Fibroblast of villous mesenchyme (primary cell): ENCODE data around the gene TXNRD1. TPM values are rescaled to one million over a fixed set of nuclear protein-coding genes. Genes with fewer than 3 reads are reported as not detected.

Experiments
- DNase-seq: peaks from one replicate; pipeline ENCODE4 v3.0.0-alpha.2; 2010; ENCODE audit warnings: low read depth
- H3K4me3 ChIP-seq: 2 replicates; pipeline ENCODE4 v1.5.1; 2011; ENCODE audit warnings: low read depth, mild to moderate bottlenecking, low read length
- total RNA-seq: library from RNA; depleted of rRNA; stranded (reverse); fragments of >200 nt; gene quantifications from 2 replicates; pipeline ENCODE4 v1.2.3, GENCODE V29; 2012
- TF ChIP-seq, protein P1 (sequence below): IDR thresholded peaks from 2 replicates; pipeline ENCODE4 v1.5.1; 2012; ENCODE audit warnings: low read depth, mild to moderate bottlenecking, low read length; ENCODE audit not compliant: insufficient read depth

Gene TXNRD1
- total RNA-seq, 1 donor = 747 TPM

GRCh38 chr12:104340925-104341611 lies 125.5 kb downstream of the TXNRD1 start:
- DNase-seq = no peak
- no peak overlapping the region for H3K4me3 ChIP-seq
- TF ChIP-seq, protein P1, sequence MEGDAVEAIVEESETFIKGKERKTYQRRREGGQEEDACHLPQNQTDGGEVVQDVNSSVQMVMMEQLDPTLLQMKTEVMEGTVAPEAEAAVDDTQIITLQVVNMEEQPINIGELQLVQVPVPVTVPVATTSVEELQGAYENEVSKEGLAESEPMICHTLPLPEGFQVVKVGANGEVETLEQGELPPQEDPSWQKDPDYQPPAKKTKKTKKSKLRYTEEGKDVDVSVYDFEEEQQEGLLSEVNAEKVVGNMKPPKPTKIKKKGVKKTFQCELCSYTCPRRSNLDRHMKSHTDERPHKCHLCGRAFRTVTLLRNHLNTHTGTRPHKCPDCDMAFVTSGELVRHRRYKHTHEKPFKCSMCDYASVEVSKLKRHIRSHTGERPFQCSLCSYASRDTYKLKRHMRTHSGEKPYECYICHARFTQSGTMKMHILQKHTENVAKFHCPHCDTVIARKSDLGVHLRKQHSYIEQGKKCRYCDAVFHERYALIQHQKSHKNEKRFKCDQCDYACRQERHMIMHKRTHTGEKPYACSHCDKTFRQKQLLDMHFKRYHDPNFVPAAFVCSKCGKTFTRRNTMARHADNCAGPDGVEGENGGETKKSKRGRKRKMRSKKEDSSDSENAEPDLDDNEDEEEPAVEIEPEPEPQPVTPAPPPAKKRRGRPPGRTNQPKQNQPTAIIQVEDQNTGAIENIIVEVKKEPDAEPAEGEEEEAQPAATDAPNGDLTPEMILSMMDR = no peak

- no peak for DNase-seq
- TF ChIP-seq, protein P1 = no peak
- H3K4me3 ChIP-seq = no peak overlapping the region
Measured at GRCh38 chr12:104342147-104342546, 126.6 kb downstream of the TXNRD1 start.

GRCh38 chr12:104342635-104343249 lies 127.2 kb downstream of the TXNRD1 start:
- TF ChIP-seq, protein P1 = no peak
- no peak for DNase-seq
- H3K4me3 ChIP-seq = no peak overlapping the region

DNA sequence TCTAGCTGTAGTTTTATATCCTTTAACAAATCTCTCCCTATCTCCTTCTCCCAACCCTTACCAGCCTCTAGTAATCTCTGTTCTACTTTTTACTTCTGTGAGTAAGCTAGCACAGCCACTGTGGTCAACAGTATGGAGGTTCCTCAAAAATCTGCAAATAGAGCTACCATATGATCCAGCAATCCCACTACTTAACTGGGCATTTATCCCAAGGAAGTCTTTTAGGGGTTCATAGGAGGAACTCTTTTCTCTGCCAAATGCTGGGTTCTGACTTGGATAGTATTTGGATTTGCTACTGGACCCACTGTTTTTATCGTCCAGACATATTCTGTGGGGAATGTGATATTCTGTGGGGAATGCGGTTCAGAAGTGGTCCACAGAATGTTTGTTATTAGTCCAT lies 129.1 kb downstream of the TXNRD1 start:
- no peak overlapping the region for H3K4me3 ChIP-seq
- TF ChIP-seq, protein P1 = no peak

DNA sequence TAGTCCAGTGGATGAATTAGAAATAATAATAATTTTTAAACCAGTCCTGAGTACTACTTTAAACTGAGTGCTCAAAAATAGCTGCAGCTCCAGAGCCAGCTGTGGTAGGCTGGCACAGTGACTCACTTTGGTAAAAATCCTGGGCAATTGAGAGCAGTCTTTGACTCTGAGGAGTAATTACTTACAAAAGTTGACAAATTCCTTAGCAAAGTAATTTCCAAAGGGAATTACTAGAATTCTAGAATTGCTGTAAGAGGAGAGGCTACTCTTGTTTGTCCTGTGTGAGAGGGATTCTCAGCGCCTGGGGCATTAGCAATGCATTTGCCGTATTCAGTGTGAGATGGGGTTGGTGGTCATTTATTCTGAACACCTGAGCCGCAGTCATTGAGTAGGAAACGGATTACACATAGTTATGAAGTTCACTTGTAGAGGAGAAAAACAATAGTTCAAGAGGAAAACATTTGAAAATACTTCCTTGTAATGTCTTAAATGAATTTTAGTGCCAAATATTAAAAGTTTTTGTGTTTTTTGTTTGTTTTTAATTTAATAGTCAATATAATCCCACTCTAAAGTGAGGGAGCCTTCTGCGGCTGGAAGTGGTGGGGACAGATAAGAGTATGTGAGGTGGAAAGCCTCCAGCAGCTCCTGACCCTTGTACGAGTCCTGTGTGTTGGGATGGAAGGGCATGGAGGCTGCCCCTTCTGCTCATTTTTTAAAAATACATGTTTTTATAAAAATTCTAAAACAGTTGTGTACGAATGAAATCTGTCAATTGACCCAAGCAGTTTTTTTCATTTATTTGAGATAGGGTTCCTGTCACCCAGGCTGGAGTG lies 129.9 kb downstream of the TXNRD1 start:
- H3K4me3 ChIP-seq = no peak overlapping the region
- TF ChIP-seq, protein P1 = no peak
- no peak for DNase-seq

More for the DNA sequence above, 129.1 kb downstream of the TXNRD1 start:
- DNase-seq = no peak

DNA sequence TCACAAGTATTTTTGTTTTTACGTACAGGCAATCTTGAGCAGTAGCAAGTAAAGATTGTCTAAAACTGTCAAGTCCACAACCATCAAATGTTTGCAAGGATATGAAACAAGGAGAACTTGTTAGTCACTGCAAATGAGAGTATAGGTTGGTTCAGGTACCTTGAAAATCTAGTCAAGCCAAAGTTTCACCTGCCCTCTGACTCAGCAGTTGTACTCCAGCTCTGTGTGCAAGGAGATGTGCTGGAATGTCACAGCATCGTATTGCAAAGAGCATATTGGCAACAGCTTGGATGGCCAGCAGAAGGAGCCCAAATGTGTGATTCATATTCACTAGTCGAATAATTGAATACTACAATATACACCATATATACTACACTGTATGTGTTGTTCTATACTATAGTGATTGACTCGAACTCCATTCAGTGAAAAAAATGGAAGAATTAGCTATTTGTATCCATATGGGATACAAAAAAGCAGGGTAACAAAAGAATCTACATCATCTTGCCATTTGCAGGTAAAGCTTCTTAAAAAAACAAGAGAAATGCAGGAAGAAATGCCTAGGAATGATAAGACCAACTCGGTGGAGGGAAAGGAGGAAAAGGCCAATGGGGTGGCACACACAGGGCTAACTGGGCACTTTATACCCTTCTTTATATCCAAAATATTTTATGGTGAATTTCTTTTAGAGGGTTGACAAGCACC lies 131.9 kb downstream of the TXNRD1 start:
- TF ChIP-seq, protein P1 = no peak
- no peak overlapping the region for H3K4me3 ChIP-seq
- DNase-seq = no peak
